Esophagus mucosa (tissue), 1 donor: ENCODE measurements around the gene HSD17B10. TPM values are rescaled to one million over a fixed set of nuclear protein-coding genes. Genes with fewer than 3 reads are reported as not detected.
"Not testable (repeated sequence)": the region's sequence is repeated elsewhere in the genome, so short reads cannot be mapped to it uniquely, and the experiment has no call there.

Experiments used
- ATAC-seq: fragments of 200-7000 bp; cut with Tn5 transposase; one replicate; pipeline ENCODE4 v1.9.1; 2020
- total RNA-seq: library from RNA; stranded (reverse); gene quantifications from one replicate; pipeline ENCODE4 v1.2.4, GENCODE V29; 2023
- donor health status: DM: yes; HTN: yes; CAD: no.

HSD17B10 gene
- total RNA-seq, 1 donor from 2014 or later = 132 TPM

- peak; percentile 69 for ATAC-seq
Measured at GRCh38 chrX:53435997-53436396, 1.8 kb upstream of the HSD17B10 start.

GRCh38 chrX:53430231-53430630 lies 3.9 kb downstream of the HSD17B10 start:
- no peak for ATAC-seq

- no peak for ATAC-seq
Measured at GRCh38 chrX:53429755-53430154, 4.4 kb downstream of the HSD17B10 start.

GRCh38 chrX:53422861-53423306 lies 11.3 kb downstream of the HSD17B10 start, which contains the start of gene RIBC1:
Gene RIBC1, plus strand, starts transcription at chrX:53422873. Its CDS starts 3,404 bp downstream, at chrX:53426277.
- peak; percentile 24 for ATAC-seq

- peak; percentile 97 for ATAC-seq
Measured at GRCh38 chrX:53422086-53422860, 11.9 kb downstream of the HSD17B10 start, which contains the start of gene SMC1A. Gene SMC1A, minus strand, starts transcription at chrX:53422654. Its CDS starts 54 bp downstream, at chrX:53422600.

GRCh38 chrX:53421772-53422085 lies 12.4 kb downstream of the HSD17B10 start:
- peak; percentile 13 for ATAC-seq

- no peak for ATAC-seq
Measured at GRCh38 chrX:53421125-53421524, 13.0 kb downstream of the HSD17B10 start.

- ATAC-seq = not testable (repeated sequence)
Measured at GRCh38 chrX:53420351-53420750, 13.8 kb downstream of the HSD17B10 start.

GRCh38 chrX:53412446-53412845 lies 21.7 kb downstream of the HSD17B10 start:
- ATAC-seq = no peak

GRCh38 chrX:53403535-53403934 lies 30.6 kb downstream of the HSD17B10 start:
- ATAC-seq = no peak

GRCh38 chrX:53398216-53398615 lies 36.0 kb downstream of the HSD17B10 start:
- ATAC-seq = peak; percentile 78

- no peak for ATAC-seq
Measured at GRCh38 chrX:53395605-53396298, 38.4 kb downstream of the HSD17B10 start.

- no peak for ATAC-seq
Measured at GRCh38 chrX:53383376-53384076, 50.6 kb downstream of the HSD17B10 start.

Other genes with a start within 250 kb of the HSD17B10 start
- gene KDM5C, start 209.2 kb downstream of the HSD17B10 start, total RNA-seq = 73.6 TPM
- 10.6 TPM for gene IQSEC2, start 152.8 kb downstream of the HSD17B10 start, total RNA-seq
- 52.5 TPM for gene SMC1A, start 11.7 kb downstream of the HSD17B10 start, total RNA-seq
- gene RIBC1, start 11.5 kb downstream of the HSD17B10 start, total RNA-seq = 0.36 TPM